H1 (cell line): Measurements from ENCODE around the gene SHMT1. TPM values are rescaled to one million over a fixed set of nuclear protein-coding genes. Genes with fewer than 3 reads are reported as not detected.

Source experiments
- CTCF ChIA-PET: fragments of 300-600 bp; sonication (Branson Sonifier 250); formaldehyde crosslinking; loops from one replicate; lab custom pipeline; 2021; ENCODE audit not compliant: partially characterized antibody; lab: Charles Lee
- POLR2A ChIA-PET: fragments of 300-600 bp; sonication (Branson Sonifier 250); formaldehyde crosslinking; loops from one replicate; lab custom pipeline; 2021; ENCODE audit warnings: inconsistent platforms; ENCODE audit not compliant: partially characterized antibody; lab: Charles Lee
- DNase-seq, 2 experiments: peaks; one replicate each; pipeline versions ENCODE4 v3.0.0 to v3.0.0-alpha.2; 2010 to 2022; ENCODE audit warnings: low spot score in 2 of 2, low read depth in 1 of 2, mixed read lengths in 1 of 2
- FAIRE-seq: peaks from 2 replicates; lab custom pipeline; 2011; peaks lifted over from hg19 to GRCh38; lab: Jason Lieb, UNC
- H2AFZ ChIP-seq: 2 replicates; pipeline ENCODE4 v1.8.1; 2012; ENCODE audit warnings: low read length, inconsistent platforms
- H2AK5ac ChIP-seq: 2 replicates; pipeline ENCODE4 v1.6.1; 2013; ENCODE audit warnings: low read depth, low read length
- H2BK120ac ChIP-seq: replicated peaks from 2 replicates; pipeline ENCODE3; 2013; ENCODE audit warnings: low read depth, low read length, inconsistent platforms
- H2BK12ac ChIP-seq: 2 replicates; pipeline ENCODE4 v1.6.1; 2013; ENCODE audit warnings: low read depth, low read length
- H2BK15ac ChIP-seq: 2 replicates; pipeline ENCODE4 v1.6.1; 2013; ENCODE audit warnings: low read length
- H2BK20ac ChIP-seq: 2 replicates; pipeline ENCODE4 v1.6.1; 2013; ENCODE audit warnings: low read length
- H2BK5ac ChIP-seq: 2 replicates; pipeline ENCODE4 v1.6.1; 2013; ENCODE audit warnings: low read depth, low read length
- H3K14ac ChIP-seq: 2 replicates; pipeline ENCODE4 v1.6.1; 2013; ENCODE audit warnings: inconsistent platforms; ENCODE audit not compliant: insufficient read length
- H3K18ac ChIP-seq: 2 replicates; pipeline ENCODE4 v1.6.1; 2013; ENCODE audit warnings: low read length; ENCODE audit errors: extremely low read depth
- H3K23ac ChIP-seq: 2 replicates; pipeline ENCODE4 v1.6.1; 2013; ENCODE audit warnings: inconsistent platforms; ENCODE audit not compliant: insufficient read length
- H3K23me2 ChIP-seq: 2 replicates; pipeline ENCODE4 v1.6.1; 2013; ENCODE audit warnings: low read depth, low read length
- H3K27ac ChIP-seq: 2 replicates; pipeline ENCODE4 v1.6.1; 2011; ENCODE audit warnings: low read depth, low read length, inconsistent platforms
- H3K27me3 ChIP-seq, 4 experiments: replicated peaks in 1 of 4; 1 replicate in 1 of 4; 2 replicates in 3 of 4; pipeline versions ENCODE4 v1.6.1 to v1.8.1; 2011 to 2013; ENCODE audit warnings: low read length in 3 of 4, mild to moderate bottlenecking in 3 of 4, inconsistent platforms in 2 of 4, mixed read lengths in 2 of 4, moderate library complexity in 1 of 4; ENCODE audit not compliant: control insufficient read depth in 3 of 4, insufficient read depth in 3 of 4; ENCODE audit errors: extremely low read depth in 1 of 4
- H3K36me3 ChIP-seq, 4 experiments: 2 replicates each; pipeline versions ENCODE4 v1.6.1 to v1.8.1; 2011 to 2013; ENCODE audit warnings: mild to moderate bottlenecking in 4 of 4, low read length in 3 of 4, moderate library complexity in 2 of 4, control low read depth in 1 of 4, inconsistent platforms in 1 of 4; ENCODE audit not compliant: insufficient read depth in 4 of 4, control insufficient read depth in 2 of 4
- H3K4ac ChIP-seq: replicated peaks from 2 replicates; pipeline ENCODE3; 2013; ENCODE audit warnings: low read length, low read depth, mixed read lengths, inconsistent platforms; ENCODE audit not compliant: insufficient read length
- H3K4me1 ChIP-seq, 4 experiments: replicated peaks in 1 of 4; 1 replicate in 1 of 4; 2 replicates in 3 of 4; pipeline versions ENCODE4 v1.6.1 to v1.8.1; 2011 to 2013; ENCODE audit warnings: low read length in 3 of 4, inconsistent platforms in 2 of 4, mixed read lengths in 1 of 4; ENCODE audit not compliant: insufficient read depth in 4 of 4, control insufficient read depth in 3 of 4
- H3K4me2 ChIP-seq, 2 experiments: 2 replicates each; pipeline versions ENCODE4 v1.6.1 to v1.8.1; 2011 to 2013; ENCODE audit warnings: low read depth in 2 of 2, low read length in 2 of 2, control low read depth in 1 of 2, inconsistent platforms in 1 of 2, mild to moderate bottlenecking in 1 of 2; ENCODE audit not compliant: insufficient read depth in 1 of 2
- H3K4me3 ChIP-seq, 4 experiments: fragments of 200-600, 300-600 bp in 1 of 4; sonication (generic), shearing (Covaris generic), sonication (Bioruptor Twin) in 1 of 4; 2 replicates each; pipeline versions ENCODE4 v1.5.1 to v1.8.1; 2011 to 2016; ENCODE audit warnings: low read length in 4 of 4, low read depth in 3 of 4, control low read depth in 2 of 4, inconsistent platforms in 2 of 4, mild to moderate bottlenecking in 2 of 4, mixed read lengths in 1 of 4, moderate library complexity in 1 of 4; ENCODE audit not compliant: insufficient read depth in 2 of 4; ENCODE audit errors: extremely low read depth in 1 of 4
- H3K56ac ChIP-seq: replicated peaks from 2 replicates; pipeline ENCODE3; 2013; ENCODE audit warnings: low read depth, mild to moderate bottlenecking, mixed read lengths, low read length, inconsistent platforms; ENCODE audit not compliant: insufficient read length
- H3K79me1 ChIP-seq: 2 replicates; pipeline ENCODE4 v1.6.1; 2013; ENCODE audit warnings: low read depth, low read length, control low read depth
- H3K79me2 ChIP-seq, 2 experiments: 2 replicates each; pipeline versions ENCODE4 v1.6.1 to v1.8.1; 2012 to 2013; ENCODE audit warnings: low read length in 2 of 2, mild to moderate bottlenecking in 2 of 2, inconsistent platforms in 1 of 2; ENCODE audit not compliant: insufficient read depth in 2 of 2, control insufficient read depth in 1 of 2
- H3K9ac ChIP-seq, 4 experiments: replicated peaks in 1 of 4; 1 replicate in 1 of 4; 2 replicates in 3 of 4; pipeline versions ENCODE4 v1.6.1 to v1.8.1; 2011 to 2013; ENCODE audit warnings: low read depth in 3 of 4, low read length in 3 of 4, control low read depth in 2 of 4, mild to moderate bottlenecking in 2 of 4, moderate library complexity in 2 of 4, inconsistent platforms in 1 of 4; ENCODE audit errors: extremely low read depth in 1 of 4
- H3K9me3 ChIP-seq, 2 experiments: 2 replicates each; pipeline versions ENCODE4 v1.6.1 to v1.8.1; 2012 to 2013; ENCODE audit warnings: mild to moderate bottlenecking in 2 of 2, moderate library complexity in 2 of 2, control low read depth in 1 of 2, inconsistent platforms in 1 of 2, low read depth in 1 of 2, low read length in 1 of 2, mixed read lengths in 1 of 2; ENCODE audit not compliant: insufficient read depth in 2 of 2
- H4K20me1 ChIP-seq, 2 experiments: replicated peaks in 1 of 2; 2 replicates each; pipeline versions ENCODE3 to v1.8.1; 2011 to 2013; ENCODE audit warnings: inconsistent platforms in 2 of 2, low read length in 2 of 2, mild to moderate bottlenecking in 1 of 2; ENCODE audit not compliant: insufficient read depth in 2 of 2, control insufficient read depth in 1 of 2
- H4K5ac ChIP-seq: 2 replicates; pipeline ENCODE4 v1.6.1; 2013; ENCODE audit warnings: low read length, low read depth, mixed read lengths, inconsistent platforms; ENCODE audit not compliant: insufficient read length
- H4K8ac ChIP-seq: 2 replicates; pipeline ENCODE4 v1.8.0; 2013; ENCODE audit warnings: mild to moderate bottlenecking, moderate library complexity, low read length, inconsistent platforms; ENCODE audit not compliant: insufficient read depth; ENCODE audit errors: extremely low read depth
- H4K91ac ChIP-seq: replicated peaks from 2 replicates; pipeline ENCODE3; 2013; ENCODE audit warnings: low read length, mixed read lengths, inconsistent platforms; ENCODE audit not compliant: insufficient read length
- BACH1 ChIP-seq: IDR thresholded peaks from 2 replicates; pipeline ENCODE4 v1.6.1; 2012; ENCODE audit warnings: low read length, improper control_type of control experiment
- CEBPB ChIP-seq: IDR thresholded peaks from 2 replicates; pipeline ENCODE4 v1.6.1; 2012; ENCODE audit warnings: low read depth, low read length
- JUND ChIP-seq: IDR thresholded peaks from 2 replicates; pipeline ENCODE4 v1.6.1; 2011; ENCODE audit warnings: mild to moderate bottlenecking, improper control_type of control experiment, low read length
- MAX ChIP-seq: IDR thresholded peaks from 2 replicates; pipeline ENCODE4 v1.6.1; 2012; ENCODE audit warnings: inconsistent platforms
- POLR2AphosphoS5 ChIP-seq: IDR thresholded peaks from 2 replicates; pipeline ENCODE4 v1.6.1; 2011; ENCODE audit warnings: low read depth, low read length
- RBBP5 ChIP-seq: IDR thresholded peaks from 2 replicates; pipeline ENCODE4 v1.7.1; 2012; ENCODE audit warnings: low read depth, mild to moderate bottlenecking, inconsistent platforms, low read length, moderate library complexity, borderline replicate concordance
- RNF2 ChIP-seq: fragments of 200-900, 300-1000 bp; sonication (generic); IDR thresholded peaks from 2 replicates; pipeline ENCODE4 v1.7.1; 2016; ENCODE audit warnings: borderline replicate concordance, low read depth, mild to moderate bottlenecking, antibody characterized with exemption, low read length; ENCODE audit not compliant: poor library complexity, severe bottlenecking; ENCODE audit errors: missing control alignments
- WGBS, 2 experiments: shearing (Covaris generic) in 1 of 2; methylation state at CpG; one replicate each; pipeline versions ENCODE4 v1.1.6 to v1.1.7; 2013 to 2015; ENCODE audit warnings: low lambda C conversion rate in 2 of 2, mixed read lengths in 2 of 2, inconsistent platforms in 1 of 2, low coverage in 1 of 2, missing lambda C conversion rate in 1 of 2; ENCODE audit not compliant: insufficient replicate concordance in 2 of 2, insufficient coverage in 1 of 2, insufficient read length in 1 of 2; ENCODE audit errors: extremely low coverage in 1 of 2, missing lambda C conversion rate in 1 of 2; 5-methylcytosine and 5-hydroxymethylcytosine counted together
- polyA plus RNA-seq, 7 experiments: library from polyadenylated mRNA; depleted of rRNA in 3 of 7; stranded (reverse) in 5 of 7; unstranded in 2 of 7; fragments of >200 nt in 5 of 7; fragments of 200-250 nt in 2 of 7; gene quantifications; 1 replicate in 5 of 7; 2 replicates in 1 of 7; 4 replicates in 1 of 7; pipeline versions ENCODE4 v1.2.1 to v1.2.3, GENCODE V29; 2011 to 2013; ENCODE audit warnings: missing spikeins in 2 of 7, mixed read lengths in 2 of 7
- total RNA-seq: library from RNA; stranded (reverse); fragmentation: NEBNext Ultra II Directional; extraction: Animal tissue kit (Norgen Biotek cat#: 25700); gene quantifications from 2 replicates; pipeline ENCODE4 v1.2.1, GENCODE V29; 2021

Gene SHMT1
- total and polyA plus RNA-seq, 2 of the 8 experiments (the other 6 are each of a cell fraction or from before 2014, with no cell fraction given), result 30.7 to 39.3 TPM

DNA sequence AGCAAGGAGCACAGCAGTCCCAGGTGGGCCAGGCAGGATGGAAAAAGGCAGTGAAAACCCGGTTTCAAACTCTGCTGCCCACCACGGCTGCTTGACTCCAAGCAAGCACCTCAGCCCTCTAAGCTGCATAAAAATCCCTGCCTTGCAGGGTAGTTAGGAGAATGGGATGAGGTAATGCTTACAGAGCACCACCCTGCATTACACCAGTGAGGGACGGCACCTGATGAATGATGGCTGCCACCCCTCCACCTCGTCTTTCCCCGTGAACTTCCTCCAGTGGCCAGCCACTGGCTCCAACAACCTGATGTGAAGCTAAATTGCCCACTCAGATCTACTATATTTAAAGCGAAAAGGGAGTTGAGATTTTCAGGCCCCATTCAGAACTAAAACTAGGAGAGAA lies 81.6 kb downstream of the SHMT1 start:
- Histone ChIP-seq H3K79me1 (no peaks in the 10 kb centered on the region), H3K4ac (no peak overlapping the region), H3K27ac (no peak overlapping the region), H2BK15ac (no peak overlapping the region), H4K20me1 (peaks cover 3 to 12% of the 10 kb centered on the region in 2 experiments), H3K36me3 (peaks cover 41 to 86% (median 69%) of the 10 kb centered on the region in 4 experiments), H2AK5ac (no peak overlapping the region), H4K5ac (no peak overlapping the region), H3K23me2 (no peaks in the 10 kb centered on the region), H3K4me2 (no peak overlapping the region), H3K79me2 (no peaks in the 10 kb centered on the region), H3K18ac (no peak overlapping the region), H3K9ac (no peak overlapping the region), H3K4me1 (no peaks in the 10 kb centered on the region), H2BK5ac (no peak overlapping the region), H2BK12ac (no peak overlapping the region), H3K9me3 (no peaks in the 10 kb centered on the region), H3K14ac (no peak overlapping the region), H3K56ac (no peak overlapping the region), H4K91ac (no peak overlapping the region), H3K23ac (no peak overlapping the region), H4K8ac (no peak overlapping the region), H2BK20ac (no peak overlapping the region), H2AFZ (no peak overlapping the region), H3K4me3 (no peak overlapping the region), H3K27me3 (no peaks in the 10 kb centered on the region), H2BK120ac (no peak overlapping the region)
- 92% methylated on average over 6 of the region's 6 CpGs; no CpG with 5 or more reads in 1 of the 2 experiments for WGBS, 2 experiments
- FAIRE-seq, result no peak
- no peak for DNase-seq
- POLR2A ChIA-PET, result interaction anchor here (1.6 to 2.0 kb wide), 2 partner anchors 11 to 18 kb away, joined by 4 to 6 read pairs; no protein-coding TSS in a partner anchor
- TF ChIP-seq MAX (no peak), JUND (no peak), RNF2 (no peak), CEBPB (no peak), BACH1 (no peak), POLR2AphosphoS5 (no peak), RBBP5 (no peak)
- CTCF ChIA-PET, result interaction anchor here (2.2 kb wide), 1 partner anchor 26 kb away, joined by 4 read pairs; no protein-coding TSS in a partner anchor
